NB4 (cell line): ENCODE results near the gene COQ10B.

Experiments used
- DNase-seq: peaks from one replicate; pipeline ENCODE4 v3.0.0; 2010; ENCODE audit warnings: low read depth
- H3K4me3 ChIP-seq: one replicate; pipeline ENCODE4 v1.5.1; 2011; ENCODE audit warnings: mild to moderate bottlenecking, low read depth, low read length, moderate library complexity
- MAX ChIP-seq: IDR thresholded peaks from 2 replicates; pipeline ENCODE4 v1.6.1; 2011; ENCODE audit warnings: low read depth, low read length
- MYC ChIP-seq: IDR thresholded peaks from 2 replicates; pipeline ENCODE4 v1.6.1; 2011; ENCODE audit warnings: low read depth, low read length
- POLR2A ChIP-seq: IDR thresholded peaks from 2 replicates; pipeline ENCODE4 v1.6.1; 2011; ENCODE audit warnings: mild to moderate bottlenecking; ENCODE audit not compliant: insufficient read length; ENCODE audit errors: extremely low read depth
- TF ChIP-seq, protein P1 (sequence below): IDR thresholded peaks from one replicate; pipeline ENCODE4 v1.5.1; 2012; ENCODE audit warnings: low read depth, low read length

COQ10B gene

DNA sequence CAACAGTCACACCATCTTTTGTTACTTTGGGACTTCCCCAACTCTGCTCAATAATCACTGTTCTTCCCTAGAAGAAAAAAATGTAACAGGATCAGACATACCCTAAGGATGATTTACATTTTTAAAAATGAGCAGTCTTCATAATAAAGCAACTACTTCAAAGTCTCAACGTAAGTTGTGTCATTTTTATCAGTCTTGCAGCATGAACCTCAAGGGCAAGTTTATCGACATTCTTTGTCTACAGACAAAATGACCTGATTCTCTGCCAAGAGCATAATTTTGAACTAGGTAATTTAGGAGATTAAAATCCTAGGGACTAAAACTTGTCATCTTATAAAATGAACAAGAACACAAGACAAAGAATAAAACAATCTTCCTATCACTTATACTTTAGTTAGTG lies 44.0 kb downstream of the COQ10B start:
- TF ChIP-seq MYC (no peak), POLR2A (no peak), MAX (no peak)
- TF ChIP-seq, protein P1, sequence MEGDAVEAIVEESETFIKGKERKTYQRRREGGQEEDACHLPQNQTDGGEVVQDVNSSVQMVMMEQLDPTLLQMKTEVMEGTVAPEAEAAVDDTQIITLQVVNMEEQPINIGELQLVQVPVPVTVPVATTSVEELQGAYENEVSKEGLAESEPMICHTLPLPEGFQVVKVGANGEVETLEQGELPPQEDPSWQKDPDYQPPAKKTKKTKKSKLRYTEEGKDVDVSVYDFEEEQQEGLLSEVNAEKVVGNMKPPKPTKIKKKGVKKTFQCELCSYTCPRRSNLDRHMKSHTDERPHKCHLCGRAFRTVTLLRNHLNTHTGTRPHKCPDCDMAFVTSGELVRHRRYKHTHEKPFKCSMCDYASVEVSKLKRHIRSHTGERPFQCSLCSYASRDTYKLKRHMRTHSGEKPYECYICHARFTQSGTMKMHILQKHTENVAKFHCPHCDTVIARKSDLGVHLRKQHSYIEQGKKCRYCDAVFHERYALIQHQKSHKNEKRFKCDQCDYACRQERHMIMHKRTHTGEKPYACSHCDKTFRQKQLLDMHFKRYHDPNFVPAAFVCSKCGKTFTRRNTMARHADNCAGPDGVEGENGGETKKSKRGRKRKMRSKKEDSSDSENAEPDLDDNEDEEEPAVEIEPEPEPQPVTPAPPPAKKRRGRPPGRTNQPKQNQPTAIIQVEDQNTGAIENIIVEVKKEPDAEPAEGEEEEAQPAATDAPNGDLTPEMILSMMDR, result no peak
- no peak for DNase-seq

DNA sequence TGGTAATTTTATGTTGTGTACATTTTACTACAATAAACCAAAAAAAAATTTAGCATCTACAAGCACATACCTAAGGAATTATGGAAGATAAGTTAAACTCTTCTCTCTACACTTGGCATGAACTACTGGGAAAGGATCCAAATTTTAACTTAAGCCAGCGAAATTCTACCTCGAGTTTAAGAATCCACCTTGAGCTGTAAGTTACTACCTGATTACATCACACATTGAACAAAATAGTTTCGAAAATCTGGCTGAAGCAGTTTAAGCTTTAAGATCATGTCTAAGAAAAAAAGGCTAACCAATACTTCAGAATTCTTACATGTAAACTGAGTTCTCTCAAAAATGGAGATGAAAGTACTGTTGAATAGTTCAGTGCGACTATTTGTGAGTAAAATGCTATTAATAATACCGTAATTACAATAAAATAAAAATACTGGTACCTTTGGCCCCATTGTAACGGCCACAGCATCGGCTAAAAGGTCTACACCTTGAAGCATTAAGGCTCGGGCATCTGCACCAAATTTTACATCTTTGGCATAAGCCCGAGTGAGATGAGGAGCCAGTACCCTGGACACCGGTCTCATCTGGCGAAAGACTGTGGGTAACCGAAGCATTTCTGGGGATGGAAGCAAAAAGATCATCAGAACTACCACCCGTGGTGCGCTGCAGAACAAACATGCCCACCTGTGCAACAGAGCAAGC lies 45.0 kb downstream of the COQ10B start:
- no peak for DNase-seq
- H3K4me3 ChIP-seq, result peak overlapping the region; percentile 76

More for the DNA sequence above, 44.0 kb downstream of the COQ10B start:
- H3K4me3 ChIP-seq, result peak overlapping the region; percentile 76

GRCh38 chr2:197498937-197499593 lies 45.7 kb downstream of the COQ10B start:
- peak; percentile 32; the same call in 1 of the 2 replicates for TF ChIP-seq MAX
- TF ChIP-seq POLR2A, result no peak
- TF ChIP-seq, protein P1, result no peak
- DNase-seq, result peak; percentile 73
- peak overlapping the region; percentile 76 for H3K4me3 ChIP-seq

More for the DNA sequence above, 45.0 kb downstream of the COQ10B start:
- TF ChIP-seq, protein P1, result no peak
- TF ChIP-seq POLR2A (no peak), MYC (no peak), MAX (no peak)

GRCh38 chr2:197499594-197500502 lies 46.5 kb downstream of the COQ10B start, which contains the start of the genes HSPD1 and HSPE1:
Gene HSPD1 (minus strand): TSS chr2:197499840. CDS start chr2:197498848, 992 bp downstream.
Gene HSPE1 (plus strand): TSS chr2:197500379. CDS start chr2:197500437, 58 bp downstream.
- TF ChIP-seq, protein P1, result no peak
- peak; percentile 95 for TF ChIP-seq POLR2A
- TF ChIP-seq MYC, result peak; percentile 87
- TF ChIP-seq MAX, result peak; percentile 80
- H3K4me3 ChIP-seq, result peak within 1 kb of the TSS; percentile 99
- peak; percentile 100 for DNase-seq

- H3K4me3 ChIP-seq, result peak overlapping the region; percentile 99
- no peak for TF ChIP-seq MYC
- no peak for TF ChIP-seq MAX
- TF ChIP-seq, protein P1, result no peak
- no peak for TF ChIP-seq POLR2A
- DNase-seq, result no peak
Observed at GRCh38 chr2:197500503-197501131, 47.3 kb downstream of the COQ10B start.
